ENCODE results near the gene ATP5PF. TPM values are rescaled to one million over a fixed set of nuclear protein-coding genes. Genes with fewer than 3 reads are reported as not detected.
A peak's percentile ranks its signal among the peaks of the same experiment; 100 is the strongest.
"Not testable (repeated sequence)": the region's sequence is repeated elsewhere in the genome, so short reads cannot be mapped to it uniquely, and the experiment has no call there.

ATP5PF gene
- total RNA-seq, 1 donor from 2014 or later, result 174 TPM

DNA sequence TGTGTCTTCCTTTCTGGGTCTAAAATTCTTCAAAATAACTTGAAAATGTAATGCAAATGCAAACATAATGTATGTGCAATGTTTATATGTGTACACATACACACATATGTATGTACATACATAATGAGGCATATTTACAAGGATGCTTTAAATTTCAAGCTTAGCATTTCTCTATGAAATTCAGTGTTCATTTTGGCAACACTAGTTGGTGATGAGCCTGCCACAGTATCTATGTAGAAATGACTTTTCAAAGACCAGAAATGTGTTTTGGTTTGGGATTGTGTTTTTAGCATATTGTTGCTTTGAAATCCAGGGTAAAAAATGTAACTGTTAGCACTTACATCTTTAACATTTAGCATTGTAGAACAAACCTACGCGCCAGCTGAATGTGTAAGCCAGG lies 10.2 kb upstream of the ATP5PF start:
- no peaks in the 10 kb centered on the region for H3K27me3 Mint-ChIP-seq
- H3K27ac Mint-ChIP-seq, result no peak overlapping the region
- no peaks in the 10 kb centered on the region for H3K9me3 Mint-ChIP-seq
- DNase-seq, result no peak
- peaks cover 11% of the 10 kb centered on the region for H3K36me3 Mint-ChIP-seq (ENCODE audit: low read depth)
- intact Hi-C loops (cut with micrococcal nuclease), result no loop called here
- H3K4me1 Mint-ChIP-seq, result peaks cover 4% of the 10 kb centered on the region
- H3K4me3 Mint-ChIP-seq, result no peak overlapping the region

DNA sequence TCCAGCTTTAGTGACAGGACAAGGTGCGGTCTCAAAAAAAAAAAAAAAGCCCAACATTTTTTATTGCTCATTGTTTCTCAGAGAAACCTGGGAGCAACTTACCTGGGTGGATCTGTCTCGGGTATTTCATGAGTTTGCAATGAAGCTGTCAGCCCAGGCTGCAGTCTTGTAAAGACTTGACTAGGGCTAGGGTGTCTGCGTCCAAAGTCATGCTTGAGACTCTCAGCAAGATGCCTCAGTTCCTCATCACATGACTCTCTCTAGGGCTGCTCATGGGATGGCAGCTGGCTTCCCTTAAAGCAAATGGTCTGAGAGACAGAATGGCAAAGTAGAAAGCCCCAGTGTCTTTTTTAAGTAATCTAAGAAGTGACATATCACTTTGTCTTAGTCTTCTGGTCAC lies 8.2 kb upstream of the ATP5PF start:
- no peaks in the 10 kb centered on the region for H3K27me3 Mint-ChIP-seq
- DNase-seq, result no peak
- peaks cover 3% of the 10 kb centered on the region for H3K4me1 Mint-ChIP-seq
- no peaks in the 10 kb centered on the region for H3K9me3 Mint-ChIP-seq
- no peak overlapping the region for H3K27ac Mint-ChIP-seq
- intact Hi-C loops (cut with micrococcal nuclease), result no loop called here
- H3K4me3 Mint-ChIP-seq, result no peak overlapping the region
- H3K36me3 Mint-ChIP-seq (ENCODE audit: low read depth), result peaks cover 5% of the 10 kb centered on the region

- no peak for DNase-seq
- intact Hi-C loops (cut with micrococcal nuclease), result loop anchor here (5.0 to 10.0 kb wide), 2 partner anchors 233 to 315 kb away; no protein-coding TSS in a partner anchor
- H3K4me1 Mint-ChIP-seq, result peaks cover 32% of the 10 kb centered on the region
- H3K4me3 Mint-ChIP-seq, result no peak overlapping the region
- no peak overlapping the region for H3K27ac Mint-ChIP-seq
- H3K27me3 Mint-ChIP-seq, result peaks cover 4% of the 10 kb centered on the region
- H3K36me3 Mint-ChIP-seq (ENCODE audit: low read depth), result peaks cover 17% of the 10 kb centered on the region
- no peaks in the 10 kb centered on the region for H3K9me3 Mint-ChIP-seq
Observed at GRCh38 chr21:25737421-25737820, 2.7 kb upstream of the ATP5PF start.

GRCh38 chr21:25735646-25736597 lies 1.2 kb upstream of the ATP5PF start:
- peaks cover 21% of the 10 kb centered on the region for H3K36me3 Mint-ChIP-seq (ENCODE audit: low read depth)

DNA sequence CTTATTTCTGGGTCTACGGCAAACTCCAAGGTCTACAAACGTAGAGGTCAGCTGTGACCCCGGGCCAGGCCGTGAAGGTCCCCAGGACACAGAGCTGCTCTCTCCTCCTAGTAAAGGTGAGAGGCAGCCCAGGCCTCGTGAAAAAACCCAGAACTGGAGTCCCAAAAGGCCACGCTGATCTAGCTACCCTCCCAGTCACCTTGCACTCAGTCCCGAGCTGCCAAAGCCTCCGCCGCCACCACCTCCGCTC lies 125 bp downstream of the ATP5PF start:
- Mint-ChIP-seq H3K4me3 (peak overlapping the region; percentile 100), H3K4me1 (peaks cover 35% of the 10 kb centered on the region), H3K36me3 (ENCODE audit: low read depth) (peaks cover 25% of the 10 kb centered on the region), H3K27me3 (peaks cover 4% of the 10 kb centered on the region), H3K9me3 (no peaks in the 10 kb centered on the region), H3K27ac (peak overlapping the region; percentile 100)
- no peak for DNase-seq
- intact Hi-C loops (cut with micrococcal nuclease), result loop anchor here (1.0 to 10.0 kb wide), 4 partner anchors 67 to 435 kb away; partner anchors contain the start of gene MRPL39

More at GRCh38 chr21:25735646-25736597, 1.2 kb upstream of the ATP5PF start:
- peak overlapping the region; percentile 100 for H3K4me3 Mint-ChIP-seq
- peaks cover 4% of the 10 kb centered on the region for H3K27me3 Mint-ChIP-seq
- H3K9me3 Mint-ChIP-seq, result no peaks in the 10 kb centered on the region
- peaks cover 35% of the 10 kb centered on the region for H3K4me1 Mint-ChIP-seq
- intact Hi-C loops (cut with micrococcal nuclease), result loop anchor here (5.0 to 10.0 kb wide), 2 partner anchors 231 to 314 kb away; no protein-coding TSS in a partner anchor
- peak overlapping the region; percentile 100 for H3K27ac Mint-ChIP-seq
- peak; percentile 92 for DNase-seq

DNA sequence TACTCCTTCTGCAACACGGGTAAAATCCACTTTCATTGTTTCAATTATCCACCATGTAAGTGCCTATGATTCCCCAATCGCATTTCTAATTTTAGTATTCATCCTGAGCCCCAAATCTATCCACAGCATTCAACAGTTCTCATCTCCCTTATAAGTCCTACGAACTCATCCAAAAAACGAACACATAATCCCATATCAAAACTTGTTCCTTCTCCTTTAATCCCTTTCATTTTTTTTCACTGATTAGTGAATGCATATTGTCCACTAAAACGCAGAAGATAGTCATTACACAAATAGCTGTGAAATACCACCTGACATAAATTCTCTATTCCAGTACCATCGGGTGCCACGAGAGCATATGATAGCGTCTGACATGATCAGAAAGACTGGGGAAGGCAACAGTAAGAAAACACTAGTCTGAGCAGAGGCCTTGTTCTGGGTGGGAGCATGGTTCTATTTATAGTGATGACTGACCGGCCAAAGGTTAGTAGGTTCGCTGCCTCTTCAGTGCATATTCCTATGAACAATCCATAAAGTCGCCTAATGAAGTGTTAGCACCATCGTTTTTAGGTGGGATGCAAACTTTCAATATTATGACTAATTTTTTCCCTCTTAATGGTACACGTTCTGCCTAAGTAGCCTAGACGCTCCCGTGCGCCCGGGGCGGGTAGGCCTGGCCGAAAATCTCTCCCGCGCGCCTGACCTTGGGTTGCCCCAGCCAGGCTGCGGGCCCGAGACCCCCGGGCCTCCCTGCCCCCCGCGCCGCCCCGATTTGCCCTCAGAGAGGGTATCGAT lies 648 bp downstream of the ATP5PF start:
- peak; percentile 73 for DNase-seq
- intact Hi-C loops (cut with micrococcal nuclease), result loop anchor here (1.0 to 10.0 kb wide), 4 partner anchors 67 to 435 kb away; partner anchors contain the start of gene MRPL39
- Mint-ChIP-seq H3K4me3 (peak overlapping the region; percentile 100), H3K27me3 (peaks cover 4% of the 10 kb centered on the region), H3K4me1 (peaks cover 35% of the 10 kb centered on the region), H3K9me3 (no peaks in the 10 kb centered on the region), H3K27ac (peak overlapping the region; percentile 100), H3K36me3 (ENCODE audit: low read depth) (peaks cover 28% of the 10 kb centered on the region)

GRCh38 chr21:25732091-25732760 lies 2.5 kb downstream of the ATP5PF start:
- Mint-ChIP-seq H3K36me3 (ENCODE audit: low read depth) (peaks cover 43% of the 10 kb centered on the region), H3K4me3 (peak overlapping the region; percentile 21), H3K27me3 (peaks cover 4% of the 10 kb centered on the region)

DNA sequence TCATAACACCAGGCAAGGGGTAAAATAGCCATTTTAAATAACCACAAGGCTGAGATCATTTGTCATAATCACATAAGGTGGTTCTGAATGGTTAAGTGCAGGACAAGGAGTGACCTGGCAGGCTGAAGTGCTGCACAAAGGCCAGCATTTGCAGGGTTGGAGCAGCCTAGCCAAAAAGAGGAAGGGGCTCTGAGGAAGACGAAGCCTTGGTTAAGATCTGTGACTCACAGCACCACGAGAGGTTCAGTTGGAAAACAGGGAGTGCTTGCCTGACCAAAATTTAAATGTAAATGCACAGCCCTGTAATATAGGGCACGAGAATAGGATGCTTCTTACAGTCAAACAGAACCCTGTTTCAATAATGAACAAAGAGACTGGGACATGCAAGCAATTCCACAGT lies 12.1 kb downstream of the ATP5PF start:
- H3K4me1 Mint-ChIP-seq, result peaks cover 2% of the 10 kb centered on the region
- H3K9me3 Mint-ChIP-seq, result no peaks in the 10 kb centered on the region
- DNase-seq, result no peak
- intact Hi-C loops (cut with micrococcal nuclease), result no loop called here
- no peak overlapping the region for H3K4me3 Mint-ChIP-seq
- no peak overlapping the region for H3K27ac Mint-ChIP-seq
- H3K27me3 Mint-ChIP-seq, result no peaks in the 10 kb centered on the region
- H3K36me3 Mint-ChIP-seq (ENCODE audit: low read depth), result peaks cover 54% of the 10 kb centered on the region

More at GRCh38 chr21:25732091-25732760, 2.5 kb downstream of the ATP5PF start:
- Mint-ChIP-seq H3K27ac (no peak overlapping the region), H3K9me3 (no peaks in the 10 kb centered on the region), H3K4me1 (peaks cover 36% of the 10 kb centered on the region)
- DNase-seq, result no peak
- intact Hi-C loops (cut with micrococcal nuclease), result loop anchor here (10.0 kb wide), 1 partner anchor 227 kb away; no protein-coding TSS in a partner anchor

- H3K4me1 Mint-ChIP-seq, result peaks cover 2% of the 10 kb centered on the region
- H3K9me3 Mint-ChIP-seq, result no peaks in the 10 kb centered on the region
- H3K4me3 Mint-ChIP-seq, result no peak overlapping the region
- intact Hi-C loops (cut with micrococcal nuclease), result no loop called here
- H3K27me3 Mint-ChIP-seq, result no peaks in the 10 kb centered on the region
- no peak overlapping the region for H3K27ac Mint-ChIP-seq
- DNase-seq, result no peak
- H3K36me3 Mint-ChIP-seq (ENCODE audit: low read depth), result peaks cover 52% of the 10 kb centered on the region
Observed at GRCh38 chr21:25721987-25722386, 12.7 kb downstream of the ATP5PF start.

DNA sequence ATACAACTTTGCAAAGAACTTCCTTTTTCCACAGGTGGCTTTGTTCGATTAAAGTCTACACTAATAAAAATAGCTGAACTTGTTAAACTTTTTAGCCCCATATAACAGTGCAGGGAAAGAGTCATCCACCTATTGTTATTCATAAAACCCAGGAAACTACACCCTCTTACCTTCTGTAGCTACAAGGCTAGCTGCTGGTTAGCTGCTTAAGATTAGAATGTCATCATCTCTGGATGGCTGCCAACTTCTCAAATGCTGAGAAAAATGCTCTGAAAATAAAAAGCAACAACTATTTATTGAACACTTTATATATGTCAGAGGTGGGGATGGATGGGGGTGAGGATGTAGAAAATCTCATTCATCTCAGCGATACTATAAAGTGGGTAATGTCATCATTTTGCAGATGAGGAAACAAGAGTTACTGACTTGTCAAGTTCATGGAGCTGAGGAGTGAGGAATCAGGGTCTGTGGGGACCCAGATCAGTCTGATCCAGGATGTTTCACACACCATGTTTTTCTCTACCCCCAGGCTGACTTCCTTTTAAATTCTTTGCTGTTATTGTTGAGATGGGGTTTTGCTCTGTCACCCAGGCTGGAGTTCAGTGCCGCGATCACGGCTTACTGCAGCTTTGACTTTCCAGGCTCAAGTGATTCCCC lies 17.1 kb downstream of the ATP5PF start:
- Mint-ChIP-seq H3K27me3 (no peaks in the 10 kb centered on the region), H3K4me3 (no peak overlapping the region), H3K36me3 (ENCODE audit: low read depth) (peaks cover 19% of the 10 kb centered on the region), H3K4me1 (peaks cover 2% of the 10 kb centered on the region), H3K27ac (no peak overlapping the region), H3K9me3 (no peaks in the 10 kb centered on the region)
- DNase-seq, result no peak
- intact Hi-C loops (cut with micrococcal nuclease), result no loop called here

DNA sequence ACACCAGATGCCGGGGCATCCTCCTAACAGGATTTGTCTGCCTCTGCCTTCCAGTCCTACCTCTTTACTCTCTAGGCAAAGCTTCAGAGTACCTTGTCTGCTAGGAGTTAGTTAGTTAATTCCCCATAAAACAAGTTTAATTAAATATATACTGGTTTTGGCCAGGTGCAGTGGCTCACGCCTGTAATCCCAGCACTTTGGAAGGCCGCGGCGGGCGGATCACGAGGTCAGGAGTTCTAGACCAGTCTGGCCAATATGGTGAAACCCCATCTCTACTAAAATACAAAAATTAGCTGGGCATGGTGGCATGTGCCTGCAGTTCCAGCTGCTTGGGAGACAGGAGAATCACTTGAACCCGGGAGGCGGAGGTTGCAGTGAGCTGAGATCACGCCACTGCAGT lies 20.6 kb downstream of the ATP5PF start:
- H3K27ac Mint-ChIP-seq; H3K27me3 Mint-ChIP-seq; H3K9me3 Mint-ChIP-seq; H3K4me3 Mint-ChIP-seq; H3K36me3 Mint-ChIP-seq (ENCODE audit: low read depth); DNase-seq; intact Hi-C loops (cut with micrococcal nuclease); H3K4me1 Mint-ChIP-seq: not testable (repeated sequence)

DNA sequence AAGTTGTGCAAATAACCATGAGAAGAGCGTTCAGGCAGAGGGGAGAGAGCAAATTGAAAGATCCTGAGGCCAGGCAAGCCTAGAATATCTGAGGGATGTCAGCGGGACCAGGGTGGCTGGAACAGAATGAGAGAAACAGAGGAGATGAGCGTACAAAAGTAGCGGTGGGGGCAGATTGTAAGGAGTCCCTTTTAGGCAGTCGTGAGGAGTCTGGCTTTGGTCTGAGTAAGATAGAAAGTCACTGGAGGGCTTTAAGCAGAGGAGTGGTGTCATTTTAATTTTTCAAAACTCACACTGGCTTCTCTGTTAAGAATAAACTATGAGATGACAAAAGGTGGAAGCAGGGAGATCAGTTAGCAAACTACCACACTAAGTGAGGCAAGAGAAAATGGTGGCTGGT lies 24.2 kb downstream of the ATP5PF start:
- Mint-ChIP-seq H3K4me3 (no peak overlapping the region), H3K4me1 (no peaks in the 10 kb centered on the region), H3K36me3 (ENCODE audit: low read depth) (no peaks in the 10 kb centered on the region), H3K9me3 (no peaks in the 10 kb centered on the region), H3K27ac (no peak overlapping the region), H3K27me3 (no peaks in the 10 kb centered on the region)
- intact Hi-C loops (cut with micrococcal nuclease), result no loop called here
- peak; percentile 47 for DNase-seq

DNA sequence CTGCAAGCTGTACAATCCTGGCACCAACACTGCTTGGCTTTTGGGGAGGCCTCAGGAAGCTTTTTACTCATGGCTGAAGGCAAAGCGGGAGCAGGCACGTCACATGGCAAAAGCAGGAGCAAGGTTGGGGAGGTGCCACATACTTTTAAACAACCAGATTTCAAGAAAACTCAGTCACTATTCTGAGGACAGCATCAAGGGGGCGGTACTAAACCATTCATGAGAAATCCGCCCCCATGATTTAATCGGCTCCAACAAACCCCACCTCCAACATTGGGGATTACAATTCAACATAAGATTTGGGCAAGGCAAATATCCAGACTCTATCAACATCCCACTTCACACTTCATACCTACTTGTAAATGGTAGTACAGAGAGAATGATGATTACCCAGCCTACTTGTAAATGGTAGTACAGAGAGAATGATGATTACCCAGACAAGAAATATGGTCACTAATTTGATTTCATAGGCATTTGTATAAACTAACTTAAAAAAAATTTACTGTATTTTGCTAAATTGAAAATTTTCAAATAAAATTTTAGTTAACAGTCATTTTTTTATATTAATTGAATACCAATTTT lies 24.9 kb downstream of the ATP5PF start:
- intact Hi-C loops (cut with micrococcal nuclease), result no loop called here
- no peaks in the 10 kb centered on the region for H3K36me3 Mint-ChIP-seq (ENCODE audit: low read depth)
- H3K27ac Mint-ChIP-seq, result no peak overlapping the region

More for the DNA sequence above, 24.9 kb downstream of the ATP5PF start:
- Mint-ChIP-seq H3K9me3 (no peaks in the 10 kb centered on the region), H3K4me1 (no peaks in the 10 kb centered on the region), H3K4me3 (no peak overlapping the region), H3K27me3 (no peaks in the 10 kb centered on the region)
- DNase-seq, result peak; percentile 45

Data from activated CD4-positive, alpha-beta T cell treated with anti-CD3 and anti-CD28 coated beads, Interleukin-2, amount 10 ng/mL, durations not matched to agents 24 days and 14 days (primary cell).